ENCODE measurements around the gene SYT5. TPM values are rescaled to one million over a fixed set of nuclear protein-coding genes. Genes with fewer than 3 reads are reported as not detected.
"Not testable (repeated sequence)": the region's sequence is repeated elsewhere in the genome, so short reads cannot be mapped to it uniquely, and the experiment has no call there.

The SYT5 gene
- polyA plus RNA-seq, 6 donors from 2014 or later, result 0.92 to 2.6 (median 1.6) TPM

DNA sequence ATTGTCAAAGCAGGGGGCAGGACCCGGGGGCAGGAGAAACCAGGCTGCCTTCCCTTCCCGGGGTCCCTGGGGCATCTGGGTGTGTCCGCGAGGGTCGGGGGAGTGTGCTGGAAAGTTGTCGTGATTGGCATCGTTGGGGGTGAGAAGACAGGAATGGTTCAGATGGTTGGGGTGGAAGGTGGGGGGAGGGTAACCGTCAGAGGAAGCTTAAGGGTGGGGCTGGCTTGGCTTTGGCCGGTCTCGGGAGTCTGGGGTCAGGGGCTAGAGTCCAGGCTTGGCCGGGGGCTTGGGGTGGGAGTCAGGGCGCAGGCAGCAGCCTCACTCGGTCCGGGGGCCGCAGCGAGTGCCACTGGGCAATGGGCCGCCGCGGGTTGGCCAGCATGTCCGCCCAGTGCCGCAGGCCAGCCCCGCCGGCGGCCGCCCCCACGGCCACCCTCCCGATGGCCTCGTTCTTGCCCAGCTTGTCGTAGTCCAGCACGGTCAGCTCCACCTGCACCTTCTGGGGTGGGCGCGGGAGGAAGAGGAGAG, 6.8 kb downstream of the SYT5 start:
- Mint-ChIP-seq H3K4me1 (peaks cover 22 to 26% (median 26%) of the 10 kb centered on the region in 3 donors), H3K36me3 (peaks cover 0 to 26% of the 10 kb centered on the region in 2 donors), H3K27ac (peak overlapping the region in 1 of 6 donors; percentile 56), H3K4me3 (peak overlapping the region; percentile 66 to 87 (median 80)), H3K9me3 (peaks cover 3 to 11% (median 6%) of the 10 kb centered on the region in 7 donors), H3K27me3 (peaks cover 57 to 90% (median 90%) of the 10 kb centered on the region in 3 donors)
- ATAC-seq (ENCODE audit: low read depth in 2 of 2) (no peak), DNase-seq (no peak)

DNA sequence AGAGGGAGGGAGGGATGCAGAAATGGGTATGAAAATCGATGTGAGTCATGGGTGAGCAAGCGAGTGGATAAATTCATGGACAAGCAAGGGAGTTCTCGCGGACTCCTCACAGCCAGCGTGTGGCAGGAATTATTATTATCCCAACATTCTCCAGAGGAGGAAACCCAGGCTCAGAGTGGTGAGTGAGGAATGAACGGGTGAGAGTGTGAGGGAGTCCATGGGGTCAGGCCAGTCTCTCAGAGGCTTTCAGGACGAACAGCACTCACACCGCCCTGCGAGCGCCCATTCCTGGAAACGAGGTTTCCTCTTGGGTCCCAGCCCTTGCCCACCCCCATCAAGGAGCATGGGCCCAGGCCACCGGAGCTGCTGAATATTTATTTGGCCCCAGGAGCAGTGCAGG, 7.3 kb downstream of the SYT5 start:
- peak overlapping the region; percentile 53 to 81 (median 76) for H3K4me3 Mint-ChIP-seq
- H3K4me1 Mint-ChIP-seq, result peaks cover 18 to 26% (median 22%) of the 10 kb centered on the region in 3 donors
- peaks cover 3 to 11% (median 6%) of the 10 kb centered on the region in 7 donors for H3K9me3 Mint-ChIP-seq
- peaks cover 0 to 26% of the 10 kb centered on the region in 2 donors for H3K36me3 Mint-ChIP-seq
- ATAC-seq (ENCODE audit: low read depth in 2 of 2), result no peak
- H3K27me3 Mint-ChIP-seq, result peaks cover 57 to 90% (median 88%) of the 10 kb centered on the region in 3 donors
- DNase-seq, result no peak
- H3K27ac Mint-ChIP-seq, result peak overlapping the region in 1 of 6 donors; percentile 37

DNA sequence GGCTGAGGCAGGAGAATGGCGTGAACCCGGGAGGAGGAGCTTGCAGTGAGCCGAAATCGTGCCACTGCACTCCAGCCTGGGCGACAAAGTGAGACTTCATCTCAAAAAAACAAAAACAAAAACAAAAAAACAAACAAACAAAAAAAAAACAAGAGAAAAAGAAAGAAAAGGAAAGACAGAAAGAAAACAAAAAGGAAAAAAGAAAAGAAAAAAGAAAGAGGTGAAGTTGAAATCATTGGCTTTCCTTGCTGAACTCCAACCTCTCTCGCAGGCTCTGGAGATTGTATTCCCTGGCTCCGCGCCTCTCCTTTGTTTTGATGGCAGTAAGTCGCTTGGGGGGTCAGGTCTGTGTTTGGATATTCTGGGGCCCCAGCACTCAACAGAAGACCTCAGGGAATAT, 7.8 kb downstream of the SYT5 start:
- not testable (repeated sequence) for H3K27ac Mint-ChIP-seq; DNase-seq; ATAC-seq (ENCODE audit: low read depth in 2 of 2)
- Mint-ChIP-seq H3K36me3 (peaks cover 0 to 26% of the 10 kb centered on the region in 2 donors), H3K27me3 (peaks cover 57 to 90% (median 89%) of the 10 kb centered on the region in 3 donors), H3K9me3 (peaks cover 3 to 11% (median 6%) of the 10 kb centered on the region in 7 donors), H3K4me3 (peak overlapping the region; percentile 53 to 81 (median 76)), H3K4me1 (peaks cover 17 to 26% (median 23%) of the 10 kb centered on the region in 3 donors)

DNA sequence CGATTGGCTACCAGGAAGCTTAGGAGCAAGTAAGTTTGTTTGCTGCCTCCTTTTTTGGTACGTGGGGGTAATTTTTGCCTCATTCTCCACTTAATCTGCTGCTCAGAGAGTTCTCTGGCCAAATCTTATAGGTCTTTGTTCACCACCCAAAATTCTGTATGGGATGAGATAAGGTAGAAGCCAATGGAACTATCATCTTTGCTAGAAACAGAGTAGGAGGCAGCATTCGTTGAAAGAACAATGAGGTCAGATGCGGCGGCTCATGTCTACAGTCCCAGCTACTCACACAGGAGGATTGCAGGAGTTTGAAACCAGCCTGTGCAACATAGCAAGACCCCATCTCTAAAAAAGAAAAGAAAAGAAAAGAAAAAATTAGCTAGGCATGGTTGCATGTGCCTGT, 8.6 kb downstream of the SYT5 start:
- H3K4me3 Mint-ChIP-seq, result peak overlapping the region in 4 of 8 donors; percentile 34 to 81 (median 37)
- H3K36me3 Mint-ChIP-seq, result peaks cover 7 to 33% of the 10 kb centered on the region in 2 donors
- ATAC-seq (ENCODE audit: low read depth in 2 of 2) (no peak), DNase-seq (no peak)
- peak overlapping the region in 1 of 6 donors; percentile 76 for H3K27ac Mint-ChIP-seq
- peaks cover 6 to 18% (median 12%) of the 10 kb centered on the region in 7 donors for H3K9me3 Mint-ChIP-seq
- H3K4me1 Mint-ChIP-seq, result peaks cover 25 to 35% (median 32%) of the 10 kb centered on the region in 3 donors
- peaks cover 56 to 90% (median 89%) of the 10 kb centered on the region in 3 donors for H3K27me3 Mint-ChIP-seq

DNA sequence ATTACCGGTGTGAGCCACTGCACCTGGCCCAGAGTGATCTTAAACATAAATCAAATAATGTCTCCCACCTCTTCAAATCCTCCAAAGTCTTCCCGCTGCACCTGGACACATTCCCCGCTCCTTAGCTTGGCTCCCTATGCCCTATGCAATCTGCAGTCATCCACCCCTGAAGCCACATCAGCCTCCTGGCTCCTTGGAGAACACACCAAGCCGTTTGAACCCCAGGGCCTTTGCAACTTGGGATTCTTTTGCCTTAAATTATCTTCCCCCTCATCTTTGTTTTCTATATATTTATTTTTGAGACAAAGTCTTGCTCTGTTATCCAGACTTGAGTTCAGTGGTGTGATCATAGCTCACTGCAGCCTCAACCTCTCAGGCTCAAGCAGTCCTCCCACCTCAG, 11.0 kb downstream of the SYT5 start:
- H3K27me3 Mint-ChIP-seq, result peaks cover 59 to 90% (median 87%) of the 10 kb centered on the region in 3 donors
- peaks cover 7 to 31% of the 10 kb centered on the region in 2 donors for H3K36me3 Mint-ChIP-seq

DNA sequence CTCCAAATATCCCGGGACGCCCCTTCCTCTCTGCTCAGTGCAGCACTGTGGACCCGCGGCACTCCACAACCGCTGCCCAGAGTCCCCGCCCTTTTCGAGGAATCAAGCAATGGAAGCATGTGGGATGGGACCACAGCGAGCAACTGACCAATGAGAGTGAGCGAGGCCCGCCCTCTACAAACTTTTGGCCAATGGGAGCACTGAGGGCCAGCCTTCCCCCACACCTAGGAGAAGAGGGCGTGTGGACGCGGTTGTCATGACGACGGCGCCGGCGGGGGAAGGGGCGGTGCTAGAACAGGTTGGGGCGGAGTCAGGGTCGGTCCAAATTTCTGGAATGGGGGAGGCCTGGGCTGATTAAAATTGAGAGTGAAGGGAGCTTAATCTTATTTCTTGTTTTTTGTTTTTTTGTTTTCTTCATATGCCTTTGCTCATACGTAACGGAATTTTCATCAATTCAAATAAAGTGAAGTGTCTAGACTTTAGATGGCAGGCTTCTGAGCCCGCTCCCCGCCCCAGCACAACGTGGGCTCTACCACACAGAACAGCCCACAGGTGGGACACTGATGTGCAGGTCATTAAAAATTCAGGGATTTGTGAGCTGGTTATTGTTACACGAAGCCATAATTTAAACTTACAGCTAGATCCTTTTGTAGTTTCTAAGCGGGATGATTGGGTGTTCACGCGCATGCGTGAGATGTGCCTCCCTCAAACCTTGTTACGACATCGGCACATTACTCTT, 13.4 kb downstream of the SYT5 start, which contains the start of gene DNAAF3:
Gene DNAAF3, minus strand, starts transcription at position 84 of the 739 bp plus-strand sequence. CDS start 200 bp downstream, outside the sequence.
- peak; percentile 72 to 73 for ATAC-seq (ENCODE audit: low read depth in 2 of 2)
- peaks cover 7 to 17% of the 10 kb centered on the region in 2 donors for H3K36me3 Mint-ChIP-seq
- peaks cover 52 to 75% (median 69%) of the 10 kb centered on the region in 3 donors for H3K27me3 Mint-ChIP-seq
- H3K9me3 Mint-ChIP-seq, result peaks cover 4 to 20% (median 12%) of the 10 kb centered on the region in 7 donors
- peak within 1 kb of the TSS in 5 of 6 donors; percentile 56 to 83 (median 63) for H3K27ac Mint-ChIP-seq
- H3K4me1 Mint-ChIP-seq, result peaks cover 10 to 18% (median 14%) of the 10 kb centered on the region in 3 donors
- DNase-seq, result peak; percentile 43
- peak within 1 kb of the TSS; percentile 4 to 67 (median 40) for H3K4me3 Mint-ChIP-seq

More for the DNA sequence above, 11.0 kb downstream of the SYT5 start:
- no peak for ATAC-seq (ENCODE audit: low read depth in 2 of 2)
- Mint-ChIP-seq H3K4me1 (peaks cover 25 to 33% (median 29%) of the 10 kb centered on the region in 3 donors), H3K4me3 (no peak overlapping the region), H3K27ac (peak overlapping the region in 1 of 6 donors; percentile 35), H3K9me3 (peaks cover 6 to 25% (median 15%) of the 10 kb centered on the region in 7 donors)
- DNase-seq, result no peak

DNA sequence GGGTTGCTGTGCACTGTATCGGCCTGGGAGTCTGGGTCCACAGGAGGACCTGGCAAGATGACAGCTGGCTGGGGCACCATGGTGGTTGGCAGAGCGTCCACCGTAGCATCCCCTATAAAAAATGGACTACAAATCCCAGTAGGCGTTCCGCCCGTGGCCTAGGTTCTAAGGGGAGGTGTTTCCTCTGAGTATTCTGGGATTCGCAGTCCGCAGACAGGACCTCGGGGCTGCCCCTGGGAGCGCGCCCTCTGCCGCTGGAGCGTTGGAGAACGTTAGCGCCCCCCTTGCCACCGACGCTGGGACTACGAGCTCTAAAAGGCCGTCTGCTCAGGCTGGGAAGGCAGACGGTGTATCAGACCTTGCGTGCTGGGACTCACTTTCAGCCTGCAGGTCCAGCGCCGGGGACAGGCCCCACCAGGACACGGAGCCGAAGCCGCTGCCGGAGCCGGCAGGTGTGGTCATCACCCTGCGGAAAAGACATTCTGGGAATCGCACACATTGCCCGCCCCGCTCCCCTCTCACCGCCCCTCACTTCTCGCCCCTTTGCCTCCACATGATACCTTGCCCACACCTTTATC, 14.0 kb downstream of the SYT5 start:
- Mint-ChIP-seq H3K36me3 (peaks cover 7 to 12% of the 10 kb centered on the region in 2 donors), H3K4me3 (peak overlapping the region in 5 of 8 donors; percentile 29 to 67 (median 41)), H3K27me3 (peaks cover 46 to 77% (median 63%) of the 10 kb centered on the region in 3 donors), H3K27ac (peak overlapping the region in 4 of 6 donors; percentile 45 to 83 (median 62)), H3K9me3 (peaks cover 0 to 15% (median 9%) of the 10 kb centered on the region in 7 donors), H3K4me1 (peaks cover 10 to 16% (median 14%) of the 10 kb centered on the region in 3 donors)
- DNase-seq (no peak), ATAC-seq (ENCODE audit: low read depth in 2 of 2) (peak; percentile 32 to 61)

DNA sequence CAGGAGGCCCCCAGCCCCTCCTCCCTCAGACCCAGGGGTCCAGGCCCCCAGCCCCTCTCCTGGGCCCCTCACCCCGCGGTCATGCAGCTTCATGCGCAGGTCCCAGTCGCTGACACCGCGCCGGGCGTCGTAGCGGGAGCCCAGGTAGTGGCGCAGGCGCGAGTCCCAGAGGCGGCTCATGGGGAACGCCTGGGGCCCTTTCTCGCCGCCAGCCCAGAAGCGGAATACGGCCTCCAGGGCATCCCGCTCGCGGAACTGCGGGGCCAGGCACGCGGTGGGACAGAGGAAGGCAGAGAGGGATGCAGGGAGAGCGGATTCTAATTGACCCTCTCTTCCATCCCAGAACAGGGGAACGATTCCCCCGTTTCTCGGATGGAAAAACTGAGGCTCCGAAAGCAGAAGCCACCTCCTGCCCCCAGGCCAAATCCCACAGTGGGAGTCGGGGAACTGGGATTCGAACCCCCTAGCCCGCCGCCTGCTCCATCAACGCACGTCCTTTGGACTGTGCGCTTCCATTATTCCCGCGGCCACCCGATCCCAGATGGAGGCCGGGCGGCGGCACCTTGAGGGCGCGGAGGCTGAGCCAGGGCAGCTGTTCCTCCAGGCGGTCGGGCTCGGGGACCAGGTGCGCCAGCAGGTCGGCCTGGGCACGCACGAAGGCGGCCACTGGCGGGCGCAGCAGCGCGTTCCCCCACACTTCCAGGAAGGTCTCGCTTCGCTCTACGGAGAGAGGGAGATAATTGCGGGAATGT, 18.3 kb downstream of the SYT5 start:
- Mint-ChIP-seq H3K4me1 (peaks cover 12 to 28% (median 15%) of the 10 kb centered on the region in 3 donors), H3K9me3 (peaks cover 0 to 14% (median 6%) of the 10 kb centered on the region in 7 donors), H3K4me3 (no peak overlapping the region), H3K27ac (no peak overlapping the region), H3K27me3 (peaks cover 43 to 84% (median 66%) of the 10 kb centered on the region in 3 donors), H3K36me3 (peaks cover 3 to 30% of the 10 kb centered on the region in 2 donors)
- ATAC-seq (ENCODE audit: low read depth in 2 of 2), result no peak
- no peak for DNase-seq

DNA sequence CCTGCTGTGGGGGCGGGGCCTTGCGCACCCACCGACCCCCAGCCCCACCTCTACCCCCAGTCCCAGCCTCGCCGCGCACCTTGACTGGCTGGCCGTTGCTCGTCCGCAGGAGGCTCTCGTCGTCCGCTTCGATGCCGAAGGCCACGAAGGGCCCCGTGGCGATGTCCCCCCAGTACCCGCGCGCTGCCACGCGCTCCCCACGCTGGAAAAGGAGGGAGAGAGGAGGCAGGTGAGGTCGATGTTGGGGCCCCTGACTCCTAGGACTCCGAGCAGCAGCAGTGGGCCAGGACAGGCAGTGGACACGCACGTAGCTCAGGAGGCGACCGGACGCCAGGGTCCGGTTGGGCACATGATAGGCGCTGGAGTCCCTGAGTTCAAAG, 19.1 kb downstream of the SYT5 start:
- peaks cover 0 to 13% (median 5%) of the 10 kb centered on the region in 7 donors for H3K9me3 Mint-ChIP-seq
- H3K36me3 Mint-ChIP-seq, result peaks cover 0 to 23% of the 10 kb centered on the region in 2 donors
- H3K4me3 Mint-ChIP-seq, result no peak overlapping the region
- H3K27ac Mint-ChIP-seq, result peak overlapping the region in 1 of 6 donors; percentile 41
- H3K4me1 Mint-ChIP-seq, result peaks cover 9 to 26% (median 14%) of the 10 kb centered on the region in 3 donors
- ATAC-seq (ENCODE audit: low read depth in 2 of 2) (no peak), DNase-seq (no peak)
- peaks cover 39 to 84% (median 66%) of the 10 kb centered on the region in 3 donors for H3K27me3 Mint-ChIP-seq

DNA sequence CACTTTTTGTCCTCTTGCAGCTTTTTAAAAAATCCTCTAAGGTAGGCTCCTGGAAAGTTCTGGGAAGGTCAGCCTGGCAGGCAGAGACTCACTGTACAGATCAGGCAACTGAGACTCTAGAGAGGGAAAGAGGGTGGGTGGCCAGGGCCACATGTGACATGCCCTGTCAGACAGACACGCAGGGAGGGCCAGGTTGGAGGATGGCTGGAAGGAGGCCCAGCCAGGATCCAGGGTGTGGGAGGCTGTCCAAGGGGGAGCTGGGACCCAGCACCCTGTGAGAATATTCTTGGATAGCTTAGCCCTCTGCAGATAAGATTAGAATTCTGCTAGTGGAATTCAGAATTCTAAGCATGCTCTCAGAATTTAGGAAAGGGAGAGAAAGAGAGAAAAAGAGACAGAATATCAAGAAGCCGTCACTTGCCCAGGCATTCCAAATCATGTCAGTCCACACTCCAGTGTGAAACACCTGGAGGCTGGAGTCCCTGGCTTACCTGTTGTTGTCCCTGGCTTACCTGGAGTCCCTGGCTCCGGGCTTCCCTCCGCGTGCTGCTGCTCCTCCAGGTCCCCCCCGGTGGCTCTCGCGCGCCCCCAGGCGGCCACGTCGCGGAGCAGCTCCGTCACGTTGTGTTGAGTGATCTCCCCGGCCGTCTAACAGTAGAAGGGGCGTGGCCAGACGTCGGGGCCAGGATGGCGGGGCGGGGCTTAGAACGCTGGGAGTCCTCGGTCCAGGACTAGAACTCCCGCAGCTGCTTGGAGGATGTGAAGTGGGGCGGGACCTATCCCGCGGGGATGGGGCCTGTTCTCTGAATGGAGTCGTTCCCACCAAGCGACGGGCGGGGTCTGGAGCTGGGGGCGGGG, 19.7 kb downstream of the SYT5 start:
- peaks cover 0 to 23% of the 10 kb centered on the region in 2 donors for H3K36me3 Mint-ChIP-seq
- H3K4me3 Mint-ChIP-seq, result peak overlapping the region in 2 of 8 donors; percentile 16 to 64
- DNase-seq (peak; percentile 69), ATAC-seq (ENCODE audit: low read depth in 2 of 2) (peak; percentile 89 to 91)
- peaks cover 8 to 26% (median 14%) of the 10 kb centered on the region in 3 donors for H3K4me1 Mint-ChIP-seq
- peak overlapping the region in 2 of 6 donors; percentile 26 to 41 for H3K27ac Mint-ChIP-seq
- H3K9me3 Mint-ChIP-seq, result peaks cover 0 to 10% (median 2%) of the 10 kb centered on the region in 7 donors
- H3K27me3 Mint-ChIP-seq, result peaks cover 34 to 79% (median 60%) of the 10 kb centered on the region in 3 donors

DNA sequence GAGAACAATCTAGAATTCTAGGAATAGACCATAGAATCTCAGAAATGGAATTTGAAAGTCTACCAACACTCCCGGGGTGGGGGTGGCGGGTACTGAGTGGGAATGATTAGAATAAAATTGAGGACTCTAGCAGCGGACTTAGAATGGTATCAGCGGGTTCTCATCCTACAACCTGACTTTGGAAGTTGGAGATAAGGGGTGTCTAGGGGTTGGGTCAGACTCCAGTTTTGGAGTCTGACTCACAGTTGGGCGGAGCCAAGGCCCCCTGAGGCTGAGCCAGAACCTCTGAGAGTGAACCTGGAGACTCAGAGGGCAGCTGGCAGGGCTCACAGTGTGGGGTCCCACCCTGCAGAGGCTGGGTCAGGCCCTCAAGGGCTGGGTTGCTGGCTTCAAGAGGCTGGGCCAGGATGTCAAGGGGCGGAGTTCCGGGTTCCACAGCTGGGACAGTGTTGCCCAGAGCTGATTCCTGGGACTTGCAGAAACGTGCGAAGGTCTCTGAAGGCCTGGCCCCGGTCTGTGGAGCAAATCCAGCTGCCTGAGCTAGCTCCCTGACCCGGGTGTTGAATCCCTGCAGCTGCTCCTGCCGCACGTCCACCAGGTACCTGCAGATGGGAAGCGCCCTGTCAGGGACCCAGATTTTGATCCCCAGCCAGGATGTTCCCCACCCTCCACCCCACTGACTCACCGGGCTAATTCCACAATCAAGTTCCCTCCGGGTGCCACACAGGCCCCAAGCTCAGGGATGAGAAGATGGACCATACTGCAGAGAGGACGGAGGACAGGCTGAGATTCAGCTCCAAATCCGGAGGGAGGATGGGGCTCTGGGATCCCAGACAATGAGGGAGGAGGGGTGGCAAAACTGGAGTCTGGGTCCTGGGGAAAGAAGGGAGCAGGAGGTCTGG, 21.0 kb downstream of the SYT5 start:
- H3K27me3 Mint-ChIP-seq, result peaks cover 36 to 76% (median 59%) of the 10 kb centered on the region in 3 donors
- ATAC-seq (ENCODE audit: low read depth in 2 of 2) (no peak), DNase-seq (no peak)
- H3K9me3 Mint-ChIP-seq, result peaks cover 2 to 13% (median 4%) of the 10 kb centered on the region in 7 donors
- H3K4me3 Mint-ChIP-seq, result peak overlapping the region in 1 of 8 donors; percentile 42
- H3K27ac Mint-ChIP-seq, result no peak overlapping the region
- H3K4me1 Mint-ChIP-seq, result peaks cover 8 to 32% (median 21%) of the 10 kb centered on the region in 3 donors
- H3K36me3 Mint-ChIP-seq, result peaks cover 0 to 29% of the 10 kb centered on the region in 2 donors
